Measurements from ENCODE around the gene KLK13. TPM values are rescaled to one million over a fixed set of nuclear protein-coding genes. Genes with fewer than 3 reads are reported as not detected.

KLK13 gene
- total and polyA plus RNA-seq, 2 experiments from 2014 or later: 0.52 TPM; not detected in 1

- WGBS (ENCODE audit: low lambda C conversion rate, missing lambda C conversion rate): 84% methylated on average over 13 of the region's 13 CpGs
- Histone ChIP-seq H3K9me3 (ENCODE audit: low read depth) (no peaks in the 10 kb centered on the region), H2AFZ (no peak overlapping the region), H3K27ac (no peak overlapping the region), H3K79me2 (no peaks in the 10 kb centered on the region), H3K36me3 (replicated peaks; ENCODE audit: insufficient read depth, low read depth) (no peaks in the 10 kb centered on the region), H3K4me2 (no peak overlapping the region), H3K27me3 (no peaks in the 10 kb centered on the region), H4K20me1 (ENCODE audit: insufficient read depth, poor library complexity, severe bottlenecking) (no peaks in the 10 kb centered on the region), H3K9me2 (replicated peaks; ENCODE audit: insufficient read depth) (no peaks in the 10 kb centered on the region), H3K4me1 (ENCODE audit: insufficient read depth) (no peaks in the 10 kb centered on the region), H3K4me3 (no peak overlapping the region)
- no peak for TF ChIP-seq CTCF (IDR thresholded peaks at IDR 0.05; ENCODE audit: poor library complexity)
- no peak for TF ChIP-seq EZH2 (IDR thresholded peaks at IDR 0.05; ENCODE audit: borderline replicate concordance)
- no peak for TF ChIP-seq EZH2phosphoT487 (IDR thresholded peaks at IDR 0.05; ENCODE audit: low read depth, severe bottlenecking, unreplicated experiment)
- DNase-seq (ENCODE audit: low spot score): no peak
Observed at GRCh38 chr19:51030631-51031030, 34.3 kb downstream of the KLK13 start.

DNA sequence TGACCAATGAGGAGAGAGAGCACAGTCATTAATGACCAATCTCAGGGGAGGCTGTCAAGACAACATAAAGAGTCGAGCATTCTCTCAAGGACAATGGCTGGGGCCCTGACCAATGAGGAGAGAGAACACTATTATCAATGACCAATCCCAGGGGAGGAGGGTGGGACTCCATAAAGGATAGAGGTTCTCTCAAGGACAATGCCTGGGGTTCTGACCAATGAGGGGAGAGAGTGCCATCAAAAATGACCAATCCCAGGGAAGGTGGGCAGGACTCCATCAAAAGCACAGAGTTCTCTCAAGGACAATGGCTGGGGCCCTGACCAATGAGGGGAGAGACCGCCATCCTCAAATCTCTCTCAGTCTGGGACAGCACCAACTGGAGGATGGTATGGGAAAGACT lies 35.2 kb downstream of the KLK13 start:
- no peak for DNase-seq (ENCODE audit: low spot score)
- Histone ChIP-seq H4K20me1 (ENCODE audit: insufficient read depth, poor library complexity, severe bottlenecking) (no peaks in the 10 kb centered on the region), H3K4me1 (ENCODE audit: insufficient read depth) (no peaks in the 10 kb centered on the region), H3K27me3 (no peaks in the 10 kb centered on the region), H2AFZ (no peak overlapping the region), H3K4me3 (no peak overlapping the region), H3K9me2 (replicated peaks; ENCODE audit: insufficient read depth) (no peaks in the 10 kb centered on the region), H3K4me2 (no peak overlapping the region), H3K27ac (no peak overlapping the region), H3K36me3 (replicated peaks; ENCODE audit: insufficient read depth, low read depth) (no peaks in the 10 kb centered on the region), H3K9me3 (ENCODE audit: low read depth) (no peaks in the 10 kb centered on the region), H3K79me2 (no peaks in the 10 kb centered on the region)
- TF ChIP-seq EZH2 (IDR thresholded peaks at IDR 0.05; ENCODE audit: borderline replicate concordance): no peak
- no peak for TF ChIP-seq EZH2phosphoT487 (IDR thresholded peaks at IDR 0.05; ENCODE audit: low read depth, severe bottlenecking, unreplicated experiment)
- no peak for TF ChIP-seq CTCF (IDR thresholded peaks at IDR 0.05; ENCODE audit: poor library complexity)
- 94% methylated on average over 2 of the region's 2 CpGs for WGBS (ENCODE audit: low lambda C conversion rate, missing lambda C conversion rate)

GRCh38 chr19:51027873-51028272 lies 37.0 kb downstream of the KLK13 start:
- H3K4me2 ChIP-seq: no peak overlapping the region
- 57% methylated on average over 5 of the region's 5 CpGs for WGBS (ENCODE audit: low lambda C conversion rate, missing lambda C conversion rate)
- no peak for DNase-seq (ENCODE audit: low spot score)
- H3K4me1 ChIP-seq (ENCODE audit: insufficient read depth): no peaks in the 10 kb centered on the region
- H3K27ac ChIP-seq: no peak overlapping the region
- H3K79me2 ChIP-seq: no peaks in the 10 kb centered on the region
- no peak overlapping the region for H2AFZ ChIP-seq
- H3K9me3 ChIP-seq (ENCODE audit: low read depth): no peaks in the 10 kb centered on the region
- TF ChIP-seq EZH2 (IDR thresholded peaks at IDR 0.05; ENCODE audit: borderline replicate concordance): no peak
- TF ChIP-seq CTCF (IDR thresholded peaks at IDR 0.05; ENCODE audit: poor library complexity): no peak
- TF ChIP-seq EZH2phosphoT487 (IDR thresholded peaks at IDR 0.05; ENCODE audit: low read depth, severe bottlenecking, unreplicated experiment): no peak
- no peaks in the 10 kb centered on the region for H4K20me1 ChIP-seq (ENCODE audit: insufficient read depth, poor library complexity, severe bottlenecking)
- H3K9me2 ChIP-seq (replicated peaks; ENCODE audit: insufficient read depth): no peaks in the 10 kb centered on the region
- H3K4me3 ChIP-seq: no peak overlapping the region
- H3K36me3 ChIP-seq (replicated peaks; ENCODE audit: insufficient read depth, low read depth): no peaks in the 10 kb centered on the region
- peaks cover 2% of the 10 kb centered on the region for H3K27me3 ChIP-seq

All from hepatocyte (in vitro differentiated cells).